ENCODE measurements around the gene NPBWR2.

GRCh38 chr20:64078934-64079272 is 28.5 kb downstream of the NPBWR2 start:
- TF ChIP-seq CTCF (IDR thresholded peaks at IDR 0.05) (no peak), ZFX (IDR thresholded peaks at IDR 0.05; ENCODE audit: borderline replicate concordance) (no peak)

All from 22Rv1 (cell line).